Thyroid gland (tissue), 4 donors: Measurements from ENCODE around the gene PLXNC1.

ENCODE experiments used
- POLR2A ChIP-seq, 2 donors: fragments of 450-650 bp; IDR thresholded peaks; one replicate each; pipeline ENCODE4 v1.6.1; 2017; ENCODE audit warnings: antibody characterized with exemption in 2 of 2, mild to moderate bottlenecking in 2 of 2, moderate library complexity in 1 of 2
- TF ChIP-seq, protein P1 (sequence below), 6 experiments: fragments of 200-600 bp in 3 of 6; fragments of 450-650 bp in 3 of 6; sonication (generic) in 3 of 6; IDR thresholded peaks; one replicate each; pipeline ENCODE4 v1.5.1; 2016 to 2019; ENCODE audit warnings: antibody characterized with exemption in 6 of 6, mild to moderate bottlenecking in 2 of 6, inconsistent platforms in 1 of 6, moderate library complexity in 1 of 6

DNA sequence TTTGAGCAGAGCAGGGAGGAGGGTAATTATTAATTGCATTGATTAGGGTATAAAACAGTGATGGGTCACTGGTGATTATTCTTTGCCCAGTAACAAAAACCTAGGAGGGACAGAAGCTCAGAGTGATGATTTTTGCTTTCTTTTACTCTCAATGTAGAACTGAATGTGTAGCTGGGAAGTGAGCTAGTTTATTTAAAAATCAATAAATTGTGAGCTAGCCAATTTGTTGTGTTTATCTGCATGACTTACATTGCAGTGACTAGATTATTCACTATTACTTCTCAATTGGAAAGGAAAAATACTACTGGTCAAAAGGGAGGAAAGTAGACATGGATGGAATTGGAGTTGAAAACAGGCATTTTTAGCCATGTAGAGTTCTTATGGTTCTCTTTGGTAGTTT, 107.1 kb downstream of the PLXNC1 start:
- TF ChIP-seq, protein P1, sequence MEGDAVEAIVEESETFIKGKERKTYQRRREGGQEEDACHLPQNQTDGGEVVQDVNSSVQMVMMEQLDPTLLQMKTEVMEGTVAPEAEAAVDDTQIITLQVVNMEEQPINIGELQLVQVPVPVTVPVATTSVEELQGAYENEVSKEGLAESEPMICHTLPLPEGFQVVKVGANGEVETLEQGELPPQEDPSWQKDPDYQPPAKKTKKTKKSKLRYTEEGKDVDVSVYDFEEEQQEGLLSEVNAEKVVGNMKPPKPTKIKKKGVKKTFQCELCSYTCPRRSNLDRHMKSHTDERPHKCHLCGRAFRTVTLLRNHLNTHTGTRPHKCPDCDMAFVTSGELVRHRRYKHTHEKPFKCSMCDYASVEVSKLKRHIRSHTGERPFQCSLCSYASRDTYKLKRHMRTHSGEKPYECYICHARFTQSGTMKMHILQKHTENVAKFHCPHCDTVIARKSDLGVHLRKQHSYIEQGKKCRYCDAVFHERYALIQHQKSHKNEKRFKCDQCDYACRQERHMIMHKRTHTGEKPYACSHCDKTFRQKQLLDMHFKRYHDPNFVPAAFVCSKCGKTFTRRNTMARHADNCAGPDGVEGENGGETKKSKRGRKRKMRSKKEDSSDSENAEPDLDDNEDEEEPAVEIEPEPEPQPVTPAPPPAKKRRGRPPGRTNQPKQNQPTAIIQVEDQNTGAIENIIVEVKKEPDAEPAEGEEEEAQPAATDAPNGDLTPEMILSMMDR (IDR thresholded peaks at IDR 0.05), result no peak
- TF ChIP-seq POLR2A (IDR thresholded peaks at IDR 0.05), result no peak
